Hepatocyte (in vitro differentiated cells): ENCODE results near the gene GJC2. TPM values are rescaled to one million over a fixed set of nuclear protein-coding genes. Genes with fewer than 3 reads are reported as not detected.
A peak's percentile ranks its signal among the peaks of the same experiment; 100 is the strongest.

Experiments
- DNase-seq: peaks from one replicate; pipeline ENCODE4 v3.0.0-alpha.2; 2016; ENCODE audit warnings: low spot score
- H2AFZ ChIP-seq: fragments of 200-600 bp; sonication (generic); 2 replicates; pipeline ENCODE4 v1.6.0; 2016; ENCODE audit warnings: antibody characterized with exemption, mild to moderate bottlenecking
- H3K27ac ChIP-seq: fragments of 200-600 bp; sonication (generic); 2 replicates; pipeline ENCODE4 v1.5.1; 2016; ENCODE audit warnings: mild to moderate bottlenecking
- H3K27me3 ChIP-seq: fragments of 200-600 bp; sonication (generic); 2 replicates; pipeline ENCODE4 v1.6.1; 2016
- H3K36me3 ChIP-seq: fragments of 200-600 bp; sonication (generic); replicated peaks from 2 replicates; pipeline ENCODE4 v1.5.1; 2016; ENCODE audit warnings: low read depth; ENCODE audit not compliant: insufficient read depth
- H3K4me1 ChIP-seq: fragments of 200-600 bp; sonication (generic); 2 replicates; pipeline ENCODE4 v1.5.1; 2016; ENCODE audit warnings: mild to moderate bottlenecking, moderate library complexity; ENCODE audit not compliant: insufficient read depth
- H3K4me2 ChIP-seq: fragments of 200-600 bp; sonication (generic); 2 replicates; pipeline ENCODE4 v1.6.0; 2016
- H3K4me3 ChIP-seq: fragments of 200-600 bp; sonication (generic); 2 replicates; pipeline ENCODE4 v1.5.1; 2016; ENCODE audit warnings: mild to moderate bottlenecking
- H3K79me2 ChIP-seq: fragments of 200-600 bp; sonication (generic); 2 replicates; pipeline ENCODE4 v1.6.0; 2017; ENCODE audit warnings: mild to moderate bottlenecking
- H3K9me2 ChIP-seq: fragments of 200-600 bp; sonication (generic); replicated peaks from 2 replicates; pipeline ENCODE4 v1.6.0; 2017; ENCODE audit warnings: mild to moderate bottlenecking; ENCODE audit not compliant: insufficient read depth
- H3K9me3 ChIP-seq: fragments of 200-600 bp; sonication (generic); 2 replicates; pipeline ENCODE4 v1.5.1; 2016; ENCODE audit warnings: low read depth, mild to moderate bottlenecking
- H4K20me1 ChIP-seq: fragments of 200-600 bp; sonication (generic); 2 replicates; pipeline ENCODE4 v1.6.0; 2016; ENCODE audit warnings: mild to moderate bottlenecking; ENCODE audit not compliant: insufficient read depth, poor library complexity, severe bottlenecking
- CTCF ChIP-seq: fragments of 200-600 bp; sonication (generic); IDR thresholded peaks from 2 replicates; pipeline ENCODE4 v1.5.1; 2016; ENCODE audit warnings: antibody characterized with exemption, mild to moderate bottlenecking; ENCODE audit not compliant: poor library complexity
- EZH2 ChIP-seq: fragments of 200-600 bp; sonication (generic); IDR thresholded peaks from 2 replicates; pipeline ENCODE4 v1.6.1; 2016; ENCODE audit warnings: antibody characterized with exemption, mild to moderate bottlenecking, borderline replicate concordance
- EZH2phosphoT487 ChIP-seq: fragments of 200-600 bp; sonication (generic); IDR thresholded peaks from one replicate; pipeline ENCODE4 v1.6.1; 2018; ENCODE audit warnings: antibody characterized with exemption, mild to moderate bottlenecking, low read depth, moderate library complexity; ENCODE audit not compliant: unreplicated experiment, severe bottlenecking
- WGBS: methylation state at CpG from one replicate; pipeline ENCODE4 v1.1.6; 2016; ENCODE audit warnings: low lambda C conversion rate; ENCODE audit errors: missing lambda C conversion rate; 5-methylcytosine and 5-hydroxymethylcytosine counted together
- polyA plus RNA-seq: library from polyadenylated mRNA; unstranded; fragments of >200 nt; fragmentation: Nextera tagmentation; extraction: Ambion mirVana; gene quantifications from 2 replicates; pipeline ENCODE4 v1.2.1, GENCODE V29; 2016
- total RNA-seq: library from RNA; depleted of rRNA; stranded (reverse); fragments of >200 nt; gene quantifications from 2 replicates; pipeline ENCODE4 v1.2.3, GENCODE V29; 2014

Gene GJC2
- total and polyA plus RNA-seq, 2 experiments from 2014 or later, result 0.40 to 1.6 TPM

- peak overlapping the region; percentile 16 for H2AFZ ChIP-seq
- peak overlapping the region; percentile 43 for H3K4me3 ChIP-seq
- 33% methylated on average over 14 of the region's 26 CpGs for WGBS
- peak overlapping the region; percentile 86 for H3K4me2 ChIP-seq
- no peaks in the 10 kb centered on the region for H3K36me3 ChIP-seq
- no peaks in the 10 kb centered on the region for H3K9me2 ChIP-seq
- no peaks in the 10 kb centered on the region for H3K27me3 ChIP-seq
- no peaks in the 10 kb centered on the region for H4K20me1 ChIP-seq
- peaks cover 42% of the 10 kb centered on the region for H3K79me2 ChIP-seq
- TF ChIP-seq EZH2phosphoT487 (no peak), CTCF (peak; percentile 19)
- no peaks in the 10 kb centered on the region for H3K9me3 ChIP-seq
- peaks cover 20% of the 10 kb centered on the region for H3K4me1 ChIP-seq
- peak; percentile 87 for DNase-seq
- peak overlapping the region; percentile 98 for H3K27ac ChIP-seq
These were observed 16.6 kb downstream of the GJC2 start for GRCh38 chr1:228166170-228166936.

GRCh38 chr1:228168563-228169270 is 19.0 kb downstream of the GJC2 start:
- TF ChIP-seq EZH2 (no peak), EZH2phosphoT487 (no peak), CTCF (no peak)
- Histone ChIP-seq H3K79me2 (peaks cover 48% of the 10 kb centered on the region), H3K4me1 (peaks cover 6% of the 10 kb centered on the region), H3K4me2 (no peak overlapping the region), H3K36me3 (no peaks in the 10 kb centered on the region), H3K9me3 (no peaks in the 10 kb centered on the region), H3K27me3 (no peaks in the 10 kb centered on the region), H3K4me3 (no peak overlapping the region), H3K27ac (no peak overlapping the region), H4K20me1 (no peaks in the 10 kb centered on the region), H2AFZ (no peak overlapping the region), H3K9me2 (no peaks in the 10 kb centered on the region)
- DNase-seq, result no peak
- WGBS, result 89% methylated on average over 12 of the region's 12 CpGs

GRCh38 chr1:228169345-228169744 is 19.6 kb downstream of the GJC2 start:
- no peak for DNase-seq
- Histone ChIP-seq H3K27ac (no peak overlapping the region), H2AFZ (no peak overlapping the region), H3K9me3 (no peaks in the 10 kb centered on the region), H3K4me1 (peaks cover 6% of the 10 kb centered on the region), H3K9me2 (no peaks in the 10 kb centered on the region), H4K20me1 (no peaks in the 10 kb centered on the region), H3K79me2 (peaks cover 48% of the 10 kb centered on the region), H3K27me3 (no peaks in the 10 kb centered on the region), H3K4me3 (no peak overlapping the region), H3K36me3 (no peaks in the 10 kb centered on the region), H3K4me2 (no peak overlapping the region)
- 93% methylated on average over 2 of the region's 2 CpGs for WGBS
- TF ChIP-seq EZH2, result no peak
- TF ChIP-seq CTCF, result no peak
- TF ChIP-seq EZH2phosphoT487, result no peak
